HL-60 (cell line): ENCODE data around the gene SLC10A3.

Experiments
- CTCF ChIP-seq: IDR thresholded peaks from one replicate; pipeline ENCODE4 v1.5.1; 2011; ENCODE audit warnings: low read length, control low read depth, inconsistent platforms; ENCODE audit not compliant: insufficient read depth
- GABPA ChIP-seq: IDR thresholded peaks from 2 replicates; pipeline ENCODE4 v1.6.1; 2012; ENCODE audit warnings: low read depth
- POLR2AphosphoS5 ChIP-seq: IDR thresholded peaks from 2 replicates; pipeline ENCODE4 v1.6.1; 2012; ENCODE audit warnings: low read depth
- TF ChIP-seq, protein P1 (sequence below): IDR thresholded peaks from 2 replicates; pipeline ENCODE4 v1.6.1; 2012; ENCODE audit warnings: low read depth; ENCODE audit not compliant: insufficient replicate concordance

DNA sequence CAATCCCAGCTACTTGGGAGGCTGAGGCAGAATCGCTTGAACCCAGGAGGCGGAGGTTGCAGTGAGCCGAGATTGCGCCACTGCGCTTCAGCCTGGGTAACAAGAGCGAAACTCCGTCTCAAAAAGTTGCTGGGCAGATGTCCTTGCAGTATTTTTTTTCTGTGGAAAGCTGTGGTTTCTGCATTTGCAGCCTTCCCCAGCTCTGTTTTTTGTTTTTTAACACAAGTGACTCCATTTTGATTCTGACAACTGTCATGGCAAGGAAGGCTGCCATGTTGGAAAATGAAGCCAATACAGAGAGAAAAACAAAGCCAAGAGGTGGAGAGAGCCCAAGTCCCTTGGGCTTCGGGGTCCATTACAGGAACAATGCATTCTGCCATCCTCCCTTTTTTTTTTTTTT lies 11.7 kb upstream of the SLC10A3 start:
- TF ChIP-seq, protein P1, sequence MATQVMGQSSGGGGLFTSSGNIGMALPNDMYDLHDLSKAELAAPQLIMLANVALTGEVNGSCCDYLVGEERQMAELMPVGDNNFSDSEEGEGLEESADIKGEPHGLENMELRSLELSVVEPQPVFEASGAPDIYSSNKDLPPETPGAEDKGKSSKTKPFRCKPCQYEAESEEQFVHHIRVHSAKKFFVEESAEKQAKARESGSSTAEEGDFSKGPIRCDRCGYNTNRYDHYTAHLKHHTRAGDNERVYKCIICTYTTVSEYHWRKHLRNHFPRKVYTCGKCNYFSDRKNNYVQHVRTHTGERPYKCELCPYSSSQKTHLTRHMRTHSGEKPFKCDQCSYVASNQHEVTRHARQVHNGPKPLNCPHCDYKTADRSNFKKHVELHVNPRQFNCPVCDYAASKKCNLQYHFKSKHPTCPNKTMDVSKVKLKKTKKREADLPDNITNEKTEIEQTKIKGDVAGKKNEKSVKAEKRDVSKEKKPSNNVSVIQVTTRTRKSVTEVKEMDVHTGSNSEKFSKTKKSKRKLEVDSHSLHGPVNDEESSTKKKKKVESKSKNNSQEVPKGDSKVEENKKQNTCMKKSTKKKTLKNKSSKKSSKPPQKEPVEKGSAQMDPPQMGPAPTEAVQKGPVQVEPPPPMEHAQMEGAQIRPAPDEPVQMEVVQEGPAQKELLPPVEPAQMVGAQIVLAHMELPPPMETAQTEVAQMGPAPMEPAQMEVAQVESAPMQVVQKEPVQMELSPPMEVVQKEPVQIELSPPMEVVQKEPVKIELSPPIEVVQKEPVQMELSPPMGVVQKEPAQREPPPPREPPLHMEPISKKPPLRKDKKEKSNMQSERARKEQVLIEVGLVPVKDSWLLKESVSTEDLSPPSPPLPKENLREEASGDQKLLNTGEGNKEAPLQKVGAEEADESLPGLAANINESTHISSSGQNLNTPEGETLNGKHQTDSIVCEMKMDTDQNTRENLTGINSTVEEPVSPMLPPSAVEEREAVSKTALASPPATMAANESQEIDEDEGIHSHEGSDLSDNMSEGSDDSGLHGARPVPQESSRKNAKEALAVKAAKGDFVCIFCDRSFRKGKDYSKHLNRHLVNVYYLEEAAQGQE = no peak
- TF ChIP-seq CTCF (no peak), POLR2AphosphoS5 (no peak), GABPA (no peak)
